Liver (tissue), 9 donors: Measurements from ENCODE around the gene GPC3. TPM values are rescaled to one million over a fixed set of nuclear protein-coding genes. Genes with fewer than 3 reads are reported as not detected.

Experiments used
- DNase-seq: peaks from one replicate; pipeline ENCODE4 v3.0.0-alpha.2; 2017; ENCODE audit warnings: low spot score
- H3K27ac ChIP-seq, 2 donors: one replicate each; pipeline ENCODE4 v1.7.0; 2013; ENCODE audit warnings: inconsistent platforms in 2 of 2, low read length in 2 of 2, control low read depth in 1 of 2, low read depth in 1 of 2, mild to moderate bottlenecking in 1 of 2
- H3K27me3 ChIP-seq, 4 donors: one replicate each; pipeline versions ENCODE4 v1.6.1 to v1.7.0; 2013; ENCODE audit warnings: low read length in 3 of 4, inconsistent platforms in 1 of 4, mild to moderate bottlenecking in 1 of 4, moderate library complexity in 1 of 4; ENCODE audit not compliant: control insufficient read depth in 4 of 4, insufficient read depth in 4 of 4
- H3K36me3 ChIP-seq, 4 donors: one replicate each; pipeline versions ENCODE4 v1.6.1 to v1.7.0; 2013; ENCODE audit warnings: low read length in 3 of 4, mild to moderate bottlenecking in 3 of 4, low read depth in 1 of 4, moderate library complexity in 1 of 4; ENCODE audit not compliant: control insufficient read depth in 4 of 4, insufficient read depth in 3 of 4
- H3K4me1 ChIP-seq, 4 donors: one replicate each; pipeline versions ENCODE4 v1.6.1 to v1.7.0; 2013; ENCODE audit warnings: low read length in 3 of 4, mild to moderate bottlenecking in 3 of 4, moderate library complexity in 1 of 4; ENCODE audit not compliant: control insufficient read depth in 4 of 4, insufficient read depth in 4 of 4
- H3K4me3 ChIP-seq, 3 donors: one replicate each; pipeline versions ENCODE4 v1.6.1 to v1.7.0; 2013; ENCODE audit warnings: low read length in 3 of 3, control low read depth in 1 of 3, low read depth in 1 of 3, mild to moderate bottlenecking in 1 of 3
- H3K9ac ChIP-seq, 2 donors: one replicate each; pipeline ENCODE4 v1.7.0; 2013; ENCODE audit warnings: low read length in 2 of 2, mild to moderate bottlenecking in 2 of 2, moderate library complexity in 2 of 2, control low read depth in 1 of 2, low read depth in 1 of 2
- H3K9me3 ChIP-seq, 4 donors: one replicate each; pipeline versions ENCODE4 v1.6.1 to v1.7.0; 2013; ENCODE audit warnings: low read length in 3 of 4; ENCODE audit not compliant: control insufficient read depth in 4 of 4
- FOXA1 ChIP-seq: IDR thresholded peaks from 2 replicates; pipeline ENCODE4 v1.6.1; 2016; ENCODE audit warnings: antibody characterized with exemption
- FOXA2 ChIP-seq: IDR thresholded peaks from 2 replicates; pipeline ENCODE4 v1.6.1; 2016; ENCODE audit warnings: antibody characterized with exemption
- GABPA ChIP-seq, 2 donors: IDR thresholded peaks in 1 of 2; conservative IDR thresholded peaks in 1 of 2; 2 replicates each; pipeline ENCODE4 v1.6.1; 2016; ENCODE audit warnings: antibody characterized with exemption in 2 of 2, mild to moderate bottlenecking in 1 of 2, moderate library complexity in 1 of 2
- HNF4A ChIP-seq, 2 donors: conservative IDR thresholded peaks; 2 replicates each; pipeline ENCODE4 v1.6.1; 2016; ENCODE audit warnings: antibody characterized with exemption in 2 of 2, mild to moderate bottlenecking in 2 of 2
- HNF4G ChIP-seq: IDR thresholded peaks from 2 replicates; pipeline ENCODE4 v1.6.1; 2016; ENCODE audit warnings: antibody characterized with exemption
- JUND ChIP-seq, 2 donors: IDR thresholded peaks; 2 replicates each; pipeline ENCODE4 v1.6.1; 2016; ENCODE audit warnings: antibody characterized with exemption in 2 of 2
- NR2F2 ChIP-seq: IDR thresholded peaks from 2 replicates; pipeline ENCODE4 v1.6.1; 2016; ENCODE audit warnings: antibody characterized with exemption
- RAD21 ChIP-seq, 2 donors: IDR thresholded peaks; 2 replicates each; pipeline ENCODE4 v1.6.1; 2016; ENCODE audit warnings: antibody characterized with exemption in 2 of 2, mild to moderate bottlenecking in 2 of 2
- SP1 ChIP-seq: IDR thresholded peaks from 2 replicates; pipeline ENCODE4 v1.6.1; 2018; ENCODE audit warnings: antibody characterized with exemption, mild to moderate bottlenecking
- TAF1 ChIP-seq: conservative IDR thresholded peaks from 2 replicates; pipeline ENCODE4 v1.6.1; 2016; ENCODE audit warnings: antibody characterized with exemption, mild to moderate bottlenecking
- WGBS: extraction: QIAGEN DNeasy Blood & Tissue Kit; methylation state at CpG from one replicate; pipeline ENCODE4 v1.1.7; 2013; 5-methylcytosine and 5-hydroxymethylcytosine counted together
- polyA plus RNA-seq, 2 donors: library from polyadenylated mRNA; stranded (reverse) in 1 of 2; unstranded in 1 of 2; fragments of 200-250 nt in 1 of 2; fragments of >200 nt in 1 of 2; fragmentation: Nextera tagmentation in 1 of 2; extraction: Ambion mirVana in 1 of 2; gene quantifications; one replicate each; pipeline versions ENCODE4 v1.2.1 to v1.2.3, GENCODE V29; 2013 to 2015
- total RNA-seq, 2 donors: library from RNA; depleted of rRNA; stranded (reverse); fragments of >200 nt; gene quantifications; one replicate each; pipeline ENCODE4 v1.2.3, GENCODE V29; 2014
- TF ChIP-seq, protein P1 (sequence below): IDR thresholded peaks from 2 replicates; pipeline ENCODE4 v1.6.1; 2016; ENCODE audit warnings: antibody characterized with exemption
- TF ChIP-seq, protein P2 (sequence below): fragments of 150-350 bp; IDR thresholded peaks from 2 replicates; pipeline ENCODE4 v1.5.1; 2017; ENCODE audit warnings: improper control_type of control experiment, low read depth, low read length; ENCODE audit not compliant: missing input control
- TF ChIP-seq, protein P3 (sequence below): IDR thresholded peaks from 2 replicates; pipeline ENCODE4 v1.6.1; 2016; ENCODE audit warnings: antibody characterized with exemption, mild to moderate bottlenecking
- donor health status: healthy.
- donor health status: healthy.
- donor health status: healthy.
- donor health status: healthy.
- donor health status: healthy.

GPC3 gene
- total RNA-seq (1,000 to 10,000 TPM in 1 of 2 donors, 1 to 10 TPM in 1; 1.7 to 1,133 TPM), polyA plus RNA-seq (1 to 10 TPM in 1 of 2 donors, under 1 TPM in 1; 0.40 to 1.3 TPM)

DNA sequence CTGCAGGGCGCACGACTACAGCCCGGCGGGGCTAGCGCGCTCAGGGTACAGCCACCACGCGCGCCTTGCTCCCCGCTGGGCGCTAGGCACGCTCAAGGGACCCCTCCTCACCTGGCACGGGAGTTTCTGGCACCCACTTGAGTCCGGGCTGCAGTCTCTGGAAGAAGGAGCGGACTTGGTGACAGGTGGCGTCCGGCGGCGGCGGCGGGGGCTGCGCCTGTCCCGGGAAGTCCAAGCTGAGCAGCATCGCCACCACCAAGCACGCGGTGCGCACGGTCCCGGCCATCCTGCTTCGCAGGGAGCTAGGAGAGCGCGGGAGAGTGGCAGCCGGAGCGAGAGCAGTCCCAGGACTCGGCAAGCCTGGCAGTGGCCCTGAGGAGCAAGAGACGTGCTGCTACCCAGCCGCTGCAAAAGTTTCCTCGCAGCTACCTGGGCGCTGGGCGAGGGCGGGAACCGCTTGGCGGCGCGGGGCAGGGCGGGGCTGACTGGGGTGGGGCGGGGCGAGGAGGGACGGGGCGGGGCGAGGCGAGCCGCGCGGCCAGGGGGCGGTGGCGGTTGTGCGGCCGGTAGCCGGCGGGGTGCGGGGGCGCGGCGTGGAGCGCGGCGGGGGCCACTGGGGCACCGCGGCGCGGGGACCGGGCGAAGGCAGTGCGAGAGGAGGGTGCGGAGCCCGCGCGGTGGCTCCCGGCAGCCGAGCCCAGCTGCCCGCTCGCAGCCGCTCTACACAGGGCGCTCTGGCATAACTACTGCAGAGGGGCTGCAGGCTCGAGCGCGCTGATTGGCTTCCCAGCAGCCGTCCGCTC, at the start of gene GPC3:
Gene GPC3 (minus strand): TSS at position 431 of the 803 bp plus-strand sequence.
- Histone ChIP-seq H3K9me3 (peaks cover 0 to 4% (median 0%) of the 10 kb centered on the region in 4 donors), H3K36me3 (no peaks in the 10 kb centered on the region), H3K4me3 (peak within 1 kb of the TSS in 2 of 3 donors; percentile 38 to 54), H3K9ac (no peak within 1 kb of the TSS), H3K27ac (no peak within 1 kb of the TSS), H3K27me3 (peaks cover 0 to 2% (median 1%) of the 10 kb centered on the region in 4 donors), H3K4me1 (peaks cover 4 to 11% (median 7%) of the 10 kb centered on the region in 4 donors)
- peak; percentile 60 for DNase-seq
- TF ChIP-seq FOXA1 (no peak), GABPA (IDR thresholded peaks at IDR 0.05 in 1 of 2, conservative IDR thresholded peaks at IDR 0.05 in 1 of 2) (no peak), NR2F2 (no peak), FOXA2 (no peak), HNF4G (no peak), RAD21 (IDR thresholded peaks at IDR 0.05) (no peak), JUND (IDR thresholded peaks at IDR 0.05) (no peak), TAF1 (no peak)
- TF ChIP-seq, protein P1, sequence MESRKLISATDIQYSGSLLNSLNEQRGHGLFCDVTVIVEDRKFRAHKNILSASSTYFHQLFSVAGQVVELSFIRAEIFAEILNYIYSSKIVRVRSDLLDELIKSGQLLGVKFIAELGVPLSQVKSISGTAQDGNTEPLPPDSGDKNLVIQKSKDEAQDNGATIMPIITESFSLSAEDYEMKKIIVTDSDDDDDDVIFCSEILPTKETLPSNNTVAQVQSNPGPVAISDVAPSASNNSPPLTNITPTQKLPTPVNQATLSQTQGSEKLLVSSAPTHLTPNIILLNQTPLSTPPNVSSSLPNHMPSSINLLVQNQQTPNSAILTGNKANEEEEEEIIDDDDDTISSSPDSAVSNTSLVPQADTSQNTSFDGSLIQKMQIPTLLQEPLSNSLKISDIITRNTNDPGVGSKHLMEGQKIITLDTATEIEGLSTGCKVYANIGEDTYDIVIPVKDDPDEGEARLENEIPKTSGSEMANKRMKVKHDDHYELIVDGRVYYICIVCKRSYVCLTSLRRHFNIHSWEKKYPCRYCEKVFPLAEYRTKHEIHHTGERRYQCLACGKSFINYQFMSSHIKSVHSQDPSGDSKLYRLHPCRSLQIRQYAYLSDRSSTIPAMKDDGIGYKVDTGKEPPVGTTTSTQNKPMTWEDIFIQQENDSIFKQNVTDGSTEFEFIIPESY, result no peak
- TF ChIP-seq, protein P2, sequence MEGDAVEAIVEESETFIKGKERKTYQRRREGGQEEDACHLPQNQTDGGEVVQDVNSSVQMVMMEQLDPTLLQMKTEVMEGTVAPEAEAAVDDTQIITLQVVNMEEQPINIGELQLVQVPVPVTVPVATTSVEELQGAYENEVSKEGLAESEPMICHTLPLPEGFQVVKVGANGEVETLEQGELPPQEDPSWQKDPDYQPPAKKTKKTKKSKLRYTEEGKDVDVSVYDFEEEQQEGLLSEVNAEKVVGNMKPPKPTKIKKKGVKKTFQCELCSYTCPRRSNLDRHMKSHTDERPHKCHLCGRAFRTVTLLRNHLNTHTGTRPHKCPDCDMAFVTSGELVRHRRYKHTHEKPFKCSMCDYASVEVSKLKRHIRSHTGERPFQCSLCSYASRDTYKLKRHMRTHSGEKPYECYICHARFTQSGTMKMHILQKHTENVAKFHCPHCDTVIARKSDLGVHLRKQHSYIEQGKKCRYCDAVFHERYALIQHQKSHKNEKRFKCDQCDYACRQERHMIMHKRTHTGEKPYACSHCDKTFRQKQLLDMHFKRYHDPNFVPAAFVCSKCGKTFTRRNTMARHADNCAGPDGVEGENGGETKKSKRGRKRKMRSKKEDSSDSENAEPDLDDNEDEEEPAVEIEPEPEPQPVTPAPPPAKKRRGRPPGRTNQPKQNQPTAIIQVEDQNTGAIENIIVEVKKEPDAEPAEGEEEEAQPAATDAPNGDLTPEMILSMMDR, result no peak
- TF ChIP-seq, protein P3, sequence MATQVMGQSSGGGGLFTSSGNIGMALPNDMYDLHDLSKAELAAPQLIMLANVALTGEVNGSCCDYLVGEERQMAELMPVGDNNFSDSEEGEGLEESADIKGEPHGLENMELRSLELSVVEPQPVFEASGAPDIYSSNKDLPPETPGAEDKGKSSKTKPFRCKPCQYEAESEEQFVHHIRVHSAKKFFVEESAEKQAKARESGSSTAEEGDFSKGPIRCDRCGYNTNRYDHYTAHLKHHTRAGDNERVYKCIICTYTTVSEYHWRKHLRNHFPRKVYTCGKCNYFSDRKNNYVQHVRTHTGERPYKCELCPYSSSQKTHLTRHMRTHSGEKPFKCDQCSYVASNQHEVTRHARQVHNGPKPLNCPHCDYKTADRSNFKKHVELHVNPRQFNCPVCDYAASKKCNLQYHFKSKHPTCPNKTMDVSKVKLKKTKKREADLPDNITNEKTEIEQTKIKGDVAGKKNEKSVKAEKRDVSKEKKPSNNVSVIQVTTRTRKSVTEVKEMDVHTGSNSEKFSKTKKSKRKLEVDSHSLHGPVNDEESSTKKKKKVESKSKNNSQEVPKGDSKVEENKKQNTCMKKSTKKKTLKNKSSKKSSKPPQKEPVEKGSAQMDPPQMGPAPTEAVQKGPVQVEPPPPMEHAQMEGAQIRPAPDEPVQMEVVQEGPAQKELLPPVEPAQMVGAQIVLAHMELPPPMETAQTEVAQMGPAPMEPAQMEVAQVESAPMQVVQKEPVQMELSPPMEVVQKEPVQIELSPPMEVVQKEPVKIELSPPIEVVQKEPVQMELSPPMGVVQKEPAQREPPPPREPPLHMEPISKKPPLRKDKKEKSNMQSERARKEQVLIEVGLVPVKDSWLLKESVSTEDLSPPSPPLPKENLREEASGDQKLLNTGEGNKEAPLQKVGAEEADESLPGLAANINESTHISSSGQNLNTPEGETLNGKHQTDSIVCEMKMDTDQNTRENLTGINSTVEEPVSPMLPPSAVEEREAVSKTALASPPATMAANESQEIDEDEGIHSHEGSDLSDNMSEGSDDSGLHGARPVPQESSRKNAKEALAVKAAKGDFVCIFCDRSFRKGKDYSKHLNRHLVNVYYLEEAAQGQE, result no peak
- WGBS, result 3% methylated on average over 76 of the region's 90 CpGs

DNA sequence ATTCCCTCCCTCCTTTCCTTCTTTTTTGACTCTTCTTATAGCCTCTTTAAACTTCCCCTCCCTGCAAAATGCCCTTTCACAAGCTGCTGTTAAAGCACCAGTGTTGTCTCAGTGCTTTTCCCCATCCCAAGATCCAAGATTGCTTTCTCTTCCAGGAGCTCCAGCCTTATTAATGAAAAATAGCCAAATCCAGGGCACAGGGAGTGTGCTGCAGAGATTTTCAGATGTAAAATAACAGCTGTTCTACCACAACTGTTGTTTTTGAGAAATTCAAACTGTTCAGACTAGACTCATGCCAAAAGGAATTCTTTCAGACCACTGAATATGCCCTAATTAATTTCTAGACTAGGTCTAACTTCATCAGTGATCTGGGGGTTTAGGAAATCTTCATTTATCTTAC, 47.0 kb upstream of the GPC3 start:
- Histone ChIP-seq H3K36me3 (no peaks in the 10 kb centered on the region), H3K9me3 (no peaks in the 10 kb centered on the region), H3K27ac (no peak overlapping the region), H3K9ac (no peak overlapping the region), H3K4me1 (no peaks in the 10 kb centered on the region), H3K4me3 (no peak overlapping the region), H3K27me3 (no peaks in the 10 kb centered on the region)
- TF ChIP-seq JUND (IDR thresholded peaks at IDR 0.05), result no peak
- TF ChIP-seq, protein P2, result no peak
- TF ChIP-seq FOXA2, result no peak
- TF ChIP-seq HNF4A (conservative IDR thresholded peaks at IDR 0.05), result no peak
- TF ChIP-seq, protein P1, result no peak
- no peak for TF ChIP-seq SP1
- no peak for TF ChIP-seq HNF4G
- TF ChIP-seq NR2F2, result no peak
- no peak for DNase-seq
